ENCODE results near the gene KATNB1.

Gene KATNB1

DNA sequence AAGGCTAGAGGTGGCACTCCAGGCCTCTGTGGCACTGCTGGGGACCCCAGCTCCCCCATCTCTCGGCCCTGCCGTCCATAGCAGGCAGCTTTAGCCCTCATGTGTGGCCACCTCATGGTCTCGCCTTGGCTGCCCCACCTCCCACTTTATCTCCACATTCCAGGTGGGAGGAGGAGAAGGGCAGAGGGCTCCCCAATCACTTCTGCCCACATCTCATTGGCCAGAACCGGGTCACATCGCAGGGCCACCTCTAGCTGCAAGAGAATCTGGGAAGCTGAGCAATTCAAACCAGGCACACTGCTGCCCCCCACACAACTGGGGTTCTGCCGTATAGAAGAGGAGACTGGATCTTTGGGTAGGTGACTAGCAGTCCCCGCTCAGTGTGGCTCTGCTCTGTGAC, 39.3 kb upstream of the KATNB1 start:
- no peaks in the 10 kb centered on the region for H3K27me3 ChIP-seq (replicated peaks; ENCODE audit: insufficient read depth, low read length)
- no peak overlapping the region for H3K4me2 ChIP-seq (ENCODE audit: low read depth, low read length)
- TF ChIP-seq CTCF (IDR thresholded peaks at IDR 0.05; ENCODE audit: low read length) (no peak), EZH2 (optimal IDR thresholded peaks at IDR 0.05; ENCODE audit: low read depth, low read length) (no peak), EZH2phosphoT487 (IDR thresholded peaks at IDR 0.05; ENCODE audit: low read length) (no peak)
- H3K9me2 ChIP-seq (replicated peaks; ENCODE audit: insufficient read depth, low read length), result no peaks in the 10 kb centered on the region
- no peak for DNase-seq
- no peak overlapping the region for H3K27ac ChIP-seq (ENCODE audit: low read length)
- H3F3A ChIP-seq (ENCODE audit: insufficient read depth, low read length), result no peaks in the 10 kb centered on the region
- H3K4me3 ChIP-seq (ENCODE audit: low read length), result no peak overlapping the region
- no peak overlapping the region for H2AFZ ChIP-seq (ENCODE audit: low read length)
- H3K4me1 ChIP-seq (ENCODE audit: low read length), result no peaks in the 10 kb centered on the region
- no peaks in the 10 kb centered on the region for H3K9me3 ChIP-seq (replicated peaks; ENCODE audit: insufficient read depth, low read length)
- no peak overlapping the region for H3K9ac ChIP-seq (ENCODE audit: low read length)
- H3K36me3 ChIP-seq (replicated peaks; ENCODE audit: insufficient read depth, low read length), result no peaks in the 10 kb centered on the region
- no peaks in the 10 kb centered on the region for H4K20me1 ChIP-seq (ENCODE audit: insufficient read depth, low read length)
- no peaks in the 10 kb centered on the region for H3K79me2 ChIP-seq (ENCODE audit: low read length)

- Histone ChIP-seq H3K4me1 (ENCODE audit: low read length) (no peaks in the 10 kb centered on the region), H3K27ac (ENCODE audit: low read length) (no peak overlapping the region)
These were observed 37.6 kb upstream of the KATNB1 start for GRCh38 chr16:57697896-57698537.

GRCh38 chr16:57698812-57699405, 36.7 kb upstream of the KATNB1 start:
- Histone ChIP-seq H3K9ac (ENCODE audit: low read length) (no peak overlapping the region), H3K36me3 (replicated peaks; ENCODE audit: insufficient read depth, low read length) (no peaks in the 10 kb centered on the region), H3K79me2 (ENCODE audit: low read length) (no peaks in the 10 kb centered on the region), H3K27me3 (replicated peaks; ENCODE audit: insufficient read depth, low read length) (no peaks in the 10 kb centered on the region), H3K4me2 (ENCODE audit: low read depth, low read length) (no peak overlapping the region), H3K27ac (ENCODE audit: low read length) (no peak overlapping the region), H3F3A (ENCODE audit: insufficient read depth, low read length) (no peaks in the 10 kb centered on the region), H3K9me2 (replicated peaks; ENCODE audit: insufficient read depth, low read length) (no peaks in the 10 kb centered on the region), H3K4me3 (ENCODE audit: low read length) (no peak overlapping the region), H2AFZ (ENCODE audit: low read length) (no peak overlapping the region), H3K9me3 (replicated peaks; ENCODE audit: insufficient read depth, low read length) (no peaks in the 10 kb centered on the region), H4K20me1 (ENCODE audit: insufficient read depth, low read length) (no peaks in the 10 kb centered on the region), H3K4me1 (ENCODE audit: low read length) (no peaks in the 10 kb centered on the region)
- TF ChIP-seq EZH2phosphoT487 (IDR thresholded peaks at IDR 0.05; ENCODE audit: low read length), result no peak
- TF ChIP-seq CTCF (IDR thresholded peaks at IDR 0.05; ENCODE audit: low read length), result no peak
- no peak for TF ChIP-seq EZH2 (optimal IDR thresholded peaks at IDR 0.05; ENCODE audit: low read depth, low read length)
- DNase-seq, result no peak

More at GRCh38 chr16:57697896-57698537, 37.6 kb upstream of the KATNB1 start:
- Histone ChIP-seq H3K9me2 (replicated peaks; ENCODE audit: insufficient read depth, low read length) (no peaks in the 10 kb centered on the region), H3K27me3 (replicated peaks; ENCODE audit: insufficient read depth, low read length) (no peaks in the 10 kb centered on the region), H4K20me1 (ENCODE audit: insufficient read depth, low read length) (no peaks in the 10 kb centered on the region), H3K9ac (ENCODE audit: low read length) (no peak overlapping the region), H3K36me3 (replicated peaks; ENCODE audit: insufficient read depth, low read length) (no peaks in the 10 kb centered on the region), H3K4me2 (ENCODE audit: low read depth, low read length) (no peak overlapping the region), H2AFZ (ENCODE audit: low read length) (no peak overlapping the region), H3K79me2 (ENCODE audit: low read length) (no peaks in the 10 kb centered on the region), H3F3A (ENCODE audit: insufficient read depth, low read length) (no peaks in the 10 kb centered on the region), H3K4me3 (ENCODE audit: low read length) (no peak overlapping the region), H3K9me3 (replicated peaks; ENCODE audit: insufficient read depth, low read length) (no peaks in the 10 kb centered on the region)
- TF ChIP-seq EZH2 (optimal IDR thresholded peaks at IDR 0.05; ENCODE audit: low read depth, low read length) (no peak), EZH2phosphoT487 (IDR thresholded peaks at IDR 0.05; ENCODE audit: low read length) (no peak), CTCF (IDR thresholded peaks at IDR 0.05; ENCODE audit: low read length) (no peak)
- DNase-seq, result no peak

Data from MM.1S (cell line).